Transverse colon (tissue), 4 donors: ENCODE measurements around the gene ZHX3. TPM values are rescaled to one million over a fixed set of nuclear protein-coding genes. Genes with fewer than 3 reads are reported as not detected.

Source experiments
- DNase-seq: peaks from one replicate; pipeline ENCODE4 v3.0.0-alpha.2; 2019
- H3K27ac ChIP-seq, 4 donors: fragments of 200-600 bp; sonication (generic); 2 replicates each; pipeline ENCODE4 v1.5.1; 2016 to 2018; ENCODE audit warnings: inconsistent platforms in 4 of 4
- H3K27me3 ChIP-seq: fragments of 200-600 bp; sonication (generic); 2 replicates; pipeline ENCODE4 v1.5.1; 2017; ENCODE audit warnings: inconsistent platforms
- H3K36me3 ChIP-seq, 4 donors: fragments of 200-600 bp; sonication (generic); 2 replicates each; pipeline ENCODE4 v1.5.1; 2017 to 2019; ENCODE audit warnings: inconsistent platforms in 4 of 4
- H3K4me1 ChIP-seq, 4 donors: fragments of 200-600 bp; sonication (generic); 2 replicates each; pipeline ENCODE4 v1.5.1; 2017 to 2020; ENCODE audit warnings: inconsistent platforms in 4 of 4
- H3K4me3 ChIP-seq, 4 donors: fragments of 200-600 bp; sonication (generic); 1 replicate in 1 of 4; 2 replicates in 3 of 4; pipeline versions ENCODE4 v1.5.1 to v1.6.1; 2017 to 2019; ENCODE audit warnings: inconsistent platforms in 4 of 4
- H3K9me3 ChIP-seq, 2 donors: fragments of 200-600 bp; sonication (generic); 2 replicates each; pipeline ENCODE4 v1.5.1; 2017 to 2019; ENCODE audit warnings: inconsistent platforms in 2 of 2
- EP300 ChIP-seq: sonication (generic); formaldehyde crosslinking; IDR thresholded peaks from one replicate; pipeline ENCODE4 v1.6.1; 2017; ENCODE audit warnings: antibody characterized with exemption, low read depth
- POLR2A ChIP-seq: fragments of 450-650 bp; IDR thresholded peaks from one replicate; pipeline ENCODE4 v1.6.1; 2016; ENCODE audit warnings: antibody characterized with exemption, mild to moderate bottlenecking, moderate library complexity
- POLR2AphosphoS5 ChIP-seq, 3 donors: sonication (generic); formaldehyde crosslinking; IDR thresholded peaks; one replicate each; pipeline ENCODE4 v1.6.1; 2016; ENCODE audit warnings: antibody characterized with exemption in 3 of 3
- WGBS, 2 donors: methylation state at CpG; one replicate each; pipeline ENCODE4 v1.1.5; 2018; ENCODE audit warnings: low coverage in 1 of 2; 5-methylcytosine and 5-hydroxymethylcytosine counted together
- in situ Hi-C, 4 donors: fragments of 200-750 bp; cut with MboI; loops; one replicate each; pipeline versions ENCODE4 v1.15.0 to v1.15.1; 2017; ENCODE audit warnings: low sequenced_read_pairs in 3 of 4, low pct_ligation_motif_present in 1 of 4, low pct_unique_long_range_greater_than_20kb in 1 of 4
- intact Hi-C: fragments of 100-400 bp; cut with DNase I; formaldehyde crosslinking; loops from one replicate; pipeline ENCODE4 v1.15.1; 2023; ENCODE audit warnings: low total_unique reads
- total RNA-seq, 4 donors: library from RNA; depleted of rRNA; stranded (reverse); fragments of >200 nt; gene quantifications; one replicate each; pipeline ENCODE4 v1.1.0, GENCODE V29; 2016
- TF ChIP-seq, protein P1 (sequence below), 5 experiments: fragments of 200-600 bp in 3 of 5; fragments of 450-650 bp in 2 of 5; sonication (generic) in 3 of 5; IDR thresholded peaks; 1 replicate in 2 of 5; 2 replicates in 3 of 5; pipeline ENCODE4 v1.5.1; 2016 to 2017; ENCODE audit warnings: antibody characterized with exemption in 5 of 5, inconsistent platforms in 3 of 5, mild to moderate bottlenecking in 2 of 5, moderate library complexity in 1 of 5

ZHX3 gene
- total RNA-seq, 4 donors from 2014 or later = 22.7 to 34.8 (median 26.4) TPM

DNA sequence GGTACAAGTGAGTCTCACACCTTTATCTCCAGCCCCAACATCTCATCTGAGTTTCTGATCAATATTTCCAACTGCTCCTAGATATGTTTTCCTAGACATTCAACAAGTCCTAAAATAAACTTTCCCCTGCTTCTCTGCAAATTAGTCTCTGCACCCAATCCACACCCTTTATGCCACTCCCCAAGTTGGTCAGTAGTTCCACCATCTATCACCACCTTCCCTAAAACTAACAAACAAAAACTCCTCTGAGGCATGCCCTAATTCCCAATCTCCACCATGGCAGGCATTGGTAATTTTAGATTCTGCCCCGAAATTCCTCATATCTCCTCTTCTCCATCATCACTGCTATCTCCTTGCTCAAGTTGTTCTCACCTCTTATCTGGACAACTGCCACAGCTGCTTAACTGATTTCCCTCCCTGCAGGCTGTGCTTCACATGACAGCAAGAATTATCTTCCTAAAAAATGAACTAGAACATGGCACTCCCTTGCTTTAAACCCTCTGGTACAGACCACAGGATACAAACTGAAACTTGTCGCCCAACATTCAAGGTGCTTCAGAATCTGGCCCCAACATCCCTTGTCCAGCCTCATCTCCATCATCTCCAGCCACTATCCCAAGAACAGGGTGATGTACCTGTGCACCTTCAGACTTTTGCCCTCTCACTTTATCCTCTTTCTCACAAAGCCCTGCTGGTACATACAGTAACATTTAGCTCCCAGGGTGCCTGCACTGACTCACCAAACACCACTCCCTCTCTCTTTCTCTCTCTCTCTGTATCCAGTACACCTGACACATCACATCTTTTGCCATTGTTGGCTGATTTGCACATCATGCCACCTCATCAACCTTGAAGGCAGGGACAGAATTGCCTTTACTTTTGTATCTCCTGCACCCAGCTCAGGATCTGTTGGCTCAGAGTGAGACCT, 55.5 kb downstream of the ZHX3 start:
- Histone ChIP-seq H3K9me3 (no peaks in the 10 kb centered on the region), H3K27ac (no peak overlapping the region), H3K27me3 (no peaks in the 10 kb centered on the region), H3K4me1 (peaks cover 0 to 4% (median 0%) of the 10 kb centered on the region in 4 donors), H3K4me3 (no peak overlapping the region), H3K36me3 (no peaks in the 10 kb centered on the region)
- intact Hi-C loops = no loop called here
- in situ Hi-C loops = no loop called here
- 86 to 90% methylated on average over 1 to 2 of the region's 2 CpGs for WGBS, 2 donors
- DNase-seq = no peak
- TF ChIP-seq POLR2A (no peak), EP300 (no peak), POLR2AphosphoS5 (IDR thresholded peaks at IDR 0.05) (no peak)
- TF ChIP-seq, protein P1, sequence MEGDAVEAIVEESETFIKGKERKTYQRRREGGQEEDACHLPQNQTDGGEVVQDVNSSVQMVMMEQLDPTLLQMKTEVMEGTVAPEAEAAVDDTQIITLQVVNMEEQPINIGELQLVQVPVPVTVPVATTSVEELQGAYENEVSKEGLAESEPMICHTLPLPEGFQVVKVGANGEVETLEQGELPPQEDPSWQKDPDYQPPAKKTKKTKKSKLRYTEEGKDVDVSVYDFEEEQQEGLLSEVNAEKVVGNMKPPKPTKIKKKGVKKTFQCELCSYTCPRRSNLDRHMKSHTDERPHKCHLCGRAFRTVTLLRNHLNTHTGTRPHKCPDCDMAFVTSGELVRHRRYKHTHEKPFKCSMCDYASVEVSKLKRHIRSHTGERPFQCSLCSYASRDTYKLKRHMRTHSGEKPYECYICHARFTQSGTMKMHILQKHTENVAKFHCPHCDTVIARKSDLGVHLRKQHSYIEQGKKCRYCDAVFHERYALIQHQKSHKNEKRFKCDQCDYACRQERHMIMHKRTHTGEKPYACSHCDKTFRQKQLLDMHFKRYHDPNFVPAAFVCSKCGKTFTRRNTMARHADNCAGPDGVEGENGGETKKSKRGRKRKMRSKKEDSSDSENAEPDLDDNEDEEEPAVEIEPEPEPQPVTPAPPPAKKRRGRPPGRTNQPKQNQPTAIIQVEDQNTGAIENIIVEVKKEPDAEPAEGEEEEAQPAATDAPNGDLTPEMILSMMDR (IDR thresholded peaks at IDR 0.05) = no peak

DNA sequence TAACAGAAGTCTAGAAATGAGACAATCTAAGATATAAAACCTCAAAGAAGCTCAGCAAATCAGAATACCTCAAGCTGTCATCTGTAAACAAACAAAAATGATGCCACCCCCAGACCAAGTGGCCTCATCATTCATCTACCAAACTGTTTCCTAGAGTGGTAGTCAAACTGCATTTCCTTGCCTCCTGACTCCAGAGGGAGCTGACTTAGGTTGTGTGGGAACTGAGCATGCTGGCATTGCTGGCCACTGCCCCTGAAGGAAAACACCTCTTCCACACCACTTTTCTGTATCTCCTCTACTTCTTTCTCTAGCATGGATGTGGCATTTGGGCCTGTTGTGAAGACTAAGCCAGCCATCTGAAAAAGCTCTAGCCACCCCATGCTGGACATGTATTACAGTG, 56.3 kb downstream of the ZHX3 start:
- intact Hi-C loops = no loop called here
- H3K9me3 ChIP-seq = no peaks in the 10 kb centered on the region
- DNase-seq = no peak
- in situ Hi-C loops = no loop called here
- no peak overlapping the region for H3K27ac ChIP-seq
- H3K36me3 ChIP-seq = no peaks in the 10 kb centered on the region
- no peak overlapping the region for H3K4me3 ChIP-seq
- TF ChIP-seq POLR2AphosphoS5 (IDR thresholded peaks at IDR 0.05) = no peak
- TF ChIP-seq POLR2A = no peak
- TF ChIP-seq EP300 = no peak
- TF ChIP-seq, protein P1 (IDR thresholded peaks at IDR 0.05) = no peak
- H3K4me1 ChIP-seq = peaks cover 0 to 4% (median 0%) of the 10 kb centered on the region in 4 donors
- H3K27me3 ChIP-seq = no peaks in the 10 kb centered on the region

DNA sequence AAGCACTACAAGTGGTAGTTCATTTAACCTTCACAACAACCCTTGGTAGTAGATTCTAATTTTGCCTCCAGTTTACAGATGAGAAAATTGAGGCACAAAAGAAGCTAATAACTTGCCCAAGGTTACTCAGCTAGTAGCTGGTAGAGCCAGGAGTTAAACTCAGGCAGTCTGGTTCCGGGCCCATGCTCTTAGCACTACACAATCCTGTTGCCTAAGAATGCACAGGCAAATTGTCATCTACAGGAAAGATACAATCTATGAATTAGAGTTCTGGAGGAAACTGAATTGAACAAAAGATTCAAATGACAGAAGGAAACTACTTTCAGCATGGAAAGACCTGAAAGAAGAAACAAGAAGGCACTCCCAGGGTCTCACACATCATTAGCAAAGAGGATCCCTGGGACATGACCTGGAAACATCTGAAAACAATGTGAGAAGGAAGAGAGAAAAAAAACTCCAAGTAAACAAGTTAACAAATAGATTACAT, 56.8 kb downstream of the ZHX3 start:
- 84 to 100% methylated on average over 1 of the region's 1 CpG for WGBS, 2 donors
- Histone ChIP-seq H3K4me1 (peaks cover 0 to 4% (median 0%) of the 10 kb centered on the region in 4 donors), H3K4me3 (no peak overlapping the region), H3K27ac (no peak overlapping the region), H3K9me3 (no peaks in the 10 kb centered on the region), H3K36me3 (no peaks in the 10 kb centered on the region), H3K27me3 (no peaks in the 10 kb centered on the region)
- DNase-seq = no peak
- intact Hi-C loops = no loop called here
- TF ChIP-seq POLR2A = no peak
- no peak for TF ChIP-seq EP300
- no peak for TF ChIP-seq POLR2AphosphoS5 (IDR thresholded peaks at IDR 0.05)
- TF ChIP-seq, protein P1 (IDR thresholded peaks at IDR 0.05) = no peak
- in situ Hi-C loops = no loop called here

DNA sequence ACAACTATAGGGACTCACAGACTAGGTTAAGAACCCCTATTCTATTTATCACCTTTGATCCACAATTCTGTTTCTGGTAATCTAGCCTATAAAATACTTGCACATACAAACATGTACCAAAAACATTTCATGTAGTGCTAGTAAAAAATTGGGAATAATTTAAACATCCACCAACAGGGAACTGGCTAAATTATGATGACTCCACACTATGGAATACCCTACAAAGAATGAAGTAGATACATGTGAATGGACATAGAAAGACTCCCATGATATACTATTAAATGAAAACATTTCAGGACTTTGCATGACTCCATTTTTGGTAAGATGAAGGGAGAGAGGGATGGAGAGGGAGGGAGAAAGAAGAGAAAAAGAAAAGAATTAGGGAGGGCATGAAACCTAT, 58.2 kb downstream of the ZHX3 start:
- no peaks in the 10 kb centered on the region for H3K27me3 ChIP-seq
- no peaks in the 10 kb centered on the region for H3K36me3 ChIP-seq
- no peak for DNase-seq
- no peak overlapping the region for H3K27ac ChIP-seq
- intact Hi-C loops (no loop called here), in situ Hi-C loops (no loop called here)
- H3K4me1 ChIP-seq = peaks cover 0 to 4% (median 0%) of the 10 kb centered on the region in 4 donors
- no peak overlapping the region for H3K4me3 ChIP-seq
- no peaks in the 10 kb centered on the region for H3K9me3 ChIP-seq
- TF ChIP-seq POLR2AphosphoS5 (IDR thresholded peaks at IDR 0.05) = no peak
- TF ChIP-seq, protein P1 (IDR thresholded peaks at IDR 0.05) = no peak
- no peak for TF ChIP-seq EP300
- no peak for TF ChIP-seq POLR2A
